DND-41 (cell line): ENCODE data around the gene DNAJA1.
A peak's percentile ranks its signal among the peaks of the same experiment; 100 is the strongest.
"Not testable (repeated sequence)": the region's sequence is repeated elsewhere in the genome, so short reads cannot be mapped to it uniquely, and the experiment has no call there.

Source experiments
- ATAC-seq: fragments of 200-7000 bp; cut with Tn5 transposase; 3 replicates; pipeline ENCODE4 v1.9.1; 2021; ENCODE audit warnings: low read depth; ENCODE audit not compliant: insufficient read depth
- DNase-seq: peaks from one replicate; pipeline ENCODE4 v3.0.0-alpha.2; 2020
- H2AFZ ChIP-seq: 2 replicates; pipeline ENCODE4 v1.6.0; 2012; ENCODE audit warnings: low read depth, low read length
- H3K27ac ChIP-seq: 2 replicates; pipeline ENCODE4 v1.5.1; 2012; ENCODE audit warnings: low read length, inconsistent platforms
- H3K27me3 ChIP-seq: fragments of 200-600 bp; sonication (generic); 2 replicates; pipeline ENCODE4 v1.6.0; 2012; ENCODE audit warnings: low read length, mild to moderate bottlenecking, inconsistent platforms; ENCODE audit not compliant: insufficient read depth, poor library complexity
- H3K36me3 ChIP-seq: 2 replicates; pipeline ENCODE4 v1.5.1; 2012; ENCODE audit warnings: low read length, inconsistent platforms; ENCODE audit not compliant: insufficient read depth
- H3K4me1 ChIP-seq: 2 replicates; pipeline ENCODE4 v1.5.1; 2012; ENCODE audit warnings: mild to moderate bottlenecking, low read length; ENCODE audit not compliant: insufficient read depth
- H3K4me2 ChIP-seq: 2 replicates; pipeline ENCODE4 v1.6.0; 2012; ENCODE audit warnings: mild to moderate bottlenecking, moderate library complexity, low read length, inconsistent platforms; ENCODE audit not compliant: insufficient read depth
- H3K4me3 ChIP-seq, 2 experiments: fragments of 200-600 bp in 1 of 2; shearing (Covaris generic) in 1 of 2; 2 replicates each; pipeline ENCODE4 v1.5.1; 2012 to 2016; ENCODE audit warnings: inconsistent platforms in 2 of 2, low read length in 2 of 2, mild to moderate bottlenecking in 2 of 2, low read depth in 1 of 2, moderate library complexity in 1 of 2
- H3K79me2 ChIP-seq: 2 replicates; pipeline ENCODE4 v1.6.0; 2012; ENCODE audit warnings: low read length, inconsistent platforms; ENCODE audit not compliant: insufficient read depth
- H3K9ac ChIP-seq: 2 replicates; pipeline ENCODE4 v1.6.0; 2012; ENCODE audit warnings: low read depth, mild to moderate bottlenecking, inconsistent platforms, low read length, moderate library complexity
- H3K9me3 ChIP-seq: 2 replicates; pipeline ENCODE4 v1.5.1; 2012; ENCODE audit warnings: low read length, moderate library complexity, mild to moderate bottlenecking, inconsistent platforms; ENCODE audit not compliant: insufficient read depth, severe bottlenecking
- H4K20me1 ChIP-seq: 2 replicates; pipeline ENCODE4 v1.6.0; 2012; ENCODE audit warnings: low read length; ENCODE audit not compliant: insufficient read depth
- EZH2 ChIP-seq: IDR thresholded peaks from 3 replicates; pipeline ENCODE4 v1.6.1; 2012; ENCODE audit warnings: borderline replicate concordance, low read depth, mild to moderate bottlenecking, moderate library complexity, low read length, inconsistent platforms; ENCODE audit not compliant: severe bottlenecking
- TF ChIP-seq, protein P1 (sequence below): IDR thresholded peaks from 2 replicates; pipeline ENCODE4 v1.5.1; 2012; ENCODE audit warnings: borderline replicate concordance, low read length, moderate library complexity, mild to moderate bottlenecking; ENCODE audit not compliant: poor library complexity, severe bottlenecking; ENCODE audit errors: extremely low read depth

DNAJA1 gene

DNA sequence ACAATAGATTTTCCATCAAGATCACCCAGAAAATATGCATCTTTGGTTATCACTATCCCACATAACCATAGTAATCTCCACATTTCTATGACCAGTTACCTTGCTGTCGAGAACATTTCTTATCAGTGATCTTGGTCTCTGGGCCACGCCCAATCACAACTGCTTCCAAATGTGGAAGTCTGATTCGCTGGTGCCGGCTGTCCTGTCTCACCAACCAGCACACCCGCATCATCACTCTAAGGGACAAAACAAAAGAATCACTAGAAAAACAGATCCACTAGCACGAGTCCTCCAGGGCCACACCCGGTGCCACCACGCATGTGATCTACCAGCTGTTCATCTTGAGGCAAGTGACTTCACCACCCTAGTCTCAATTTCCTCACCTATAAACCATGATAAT, 35.4 kb upstream of the DNAJA1 start:
- peaks cover 56% of the 10 kb centered on the region for H3K36me3 ChIP-seq
- H3K27me3 ChIP-seq, result no peaks in the 10 kb centered on the region
- H3K79me2 ChIP-seq, result peaks cover 29% of the 10 kb centered on the region
- DNase-seq, result no peak
- no peaks in the 10 kb centered on the region; the same call in 1 of the 2 replicates for H4K20me1 ChIP-seq
- no peak overlapping the region for H3K4me2 ChIP-seq
- no peak for TF ChIP-seq EZH2
- TF ChIP-seq, protein P1, sequence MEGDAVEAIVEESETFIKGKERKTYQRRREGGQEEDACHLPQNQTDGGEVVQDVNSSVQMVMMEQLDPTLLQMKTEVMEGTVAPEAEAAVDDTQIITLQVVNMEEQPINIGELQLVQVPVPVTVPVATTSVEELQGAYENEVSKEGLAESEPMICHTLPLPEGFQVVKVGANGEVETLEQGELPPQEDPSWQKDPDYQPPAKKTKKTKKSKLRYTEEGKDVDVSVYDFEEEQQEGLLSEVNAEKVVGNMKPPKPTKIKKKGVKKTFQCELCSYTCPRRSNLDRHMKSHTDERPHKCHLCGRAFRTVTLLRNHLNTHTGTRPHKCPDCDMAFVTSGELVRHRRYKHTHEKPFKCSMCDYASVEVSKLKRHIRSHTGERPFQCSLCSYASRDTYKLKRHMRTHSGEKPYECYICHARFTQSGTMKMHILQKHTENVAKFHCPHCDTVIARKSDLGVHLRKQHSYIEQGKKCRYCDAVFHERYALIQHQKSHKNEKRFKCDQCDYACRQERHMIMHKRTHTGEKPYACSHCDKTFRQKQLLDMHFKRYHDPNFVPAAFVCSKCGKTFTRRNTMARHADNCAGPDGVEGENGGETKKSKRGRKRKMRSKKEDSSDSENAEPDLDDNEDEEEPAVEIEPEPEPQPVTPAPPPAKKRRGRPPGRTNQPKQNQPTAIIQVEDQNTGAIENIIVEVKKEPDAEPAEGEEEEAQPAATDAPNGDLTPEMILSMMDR, result no peak
- H3K4me3 ChIP-seq, result no peak overlapping the region
- no peaks in the 10 kb centered on the region for H3K4me1 ChIP-seq
- H2AFZ ChIP-seq, result no peak overlapping the region
- ATAC-seq, result no peak
- no peak overlapping the region for H3K27ac ChIP-seq
- H3K9ac ChIP-seq, result no peak overlapping the region
- no peaks in the 10 kb centered on the region for H3K9me3 ChIP-seq

DNA sequence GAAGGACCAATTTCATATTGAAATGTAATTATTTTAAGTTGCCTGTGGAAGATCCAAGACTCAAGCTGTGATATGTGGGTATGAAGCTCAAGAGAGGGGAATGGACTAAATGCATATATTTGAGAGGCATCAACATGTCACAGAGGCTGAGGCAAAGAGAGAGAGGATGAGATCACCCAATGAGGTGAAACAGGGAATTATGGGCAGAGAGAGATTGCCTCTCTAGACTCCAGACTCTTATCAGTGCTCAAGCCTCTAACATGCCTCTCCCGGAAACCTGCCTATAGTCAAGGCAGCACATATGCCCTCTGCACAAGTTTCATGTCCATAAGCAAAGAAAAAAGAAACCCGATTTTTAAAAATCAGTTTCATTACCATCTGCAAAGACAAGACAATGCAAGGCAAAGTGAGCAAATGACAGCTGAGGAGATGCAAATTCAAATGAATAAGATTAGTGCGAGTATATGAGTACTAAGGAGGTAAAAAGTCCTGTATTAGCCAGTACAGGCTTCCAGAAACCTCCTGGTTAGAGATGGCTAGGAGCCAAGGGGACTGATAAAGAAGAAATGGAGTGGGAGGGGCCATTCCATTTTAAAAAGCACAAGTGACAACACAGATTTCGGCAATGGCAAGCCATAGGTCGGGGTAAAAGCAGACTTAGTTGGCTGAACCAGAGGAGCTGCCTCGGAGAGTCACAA, 33.0 kb upstream of the DNAJA1 start:
- H3K9me3 ChIP-seq, result no peaks in the 10 kb centered on the region
- DNase-seq (no peak), ATAC-seq (no peak)
- no peak overlapping the region for H2AFZ ChIP-seq
- no peaks in the 10 kb centered on the region; the same call in 1 of the 2 replicates for H4K20me1 ChIP-seq
- no peaks in the 10 kb centered on the region for H3K27me3 ChIP-seq
- H3K79me2 ChIP-seq, result peaks cover 48% of the 10 kb centered on the region
- no peak overlapping the region for H3K27ac ChIP-seq
- no peak overlapping the region for H3K9ac ChIP-seq
- TF ChIP-seq EZH2, result no peak
- TF ChIP-seq, protein P1, result no peak
- H3K4me2 ChIP-seq, result no peak overlapping the region
- no peaks in the 10 kb centered on the region for H3K4me1 ChIP-seq
- peaks cover 49% of the 10 kb centered on the region for H3K36me3 ChIP-seq
- H3K4me3 ChIP-seq, result no peak overlapping the region

DNA sequence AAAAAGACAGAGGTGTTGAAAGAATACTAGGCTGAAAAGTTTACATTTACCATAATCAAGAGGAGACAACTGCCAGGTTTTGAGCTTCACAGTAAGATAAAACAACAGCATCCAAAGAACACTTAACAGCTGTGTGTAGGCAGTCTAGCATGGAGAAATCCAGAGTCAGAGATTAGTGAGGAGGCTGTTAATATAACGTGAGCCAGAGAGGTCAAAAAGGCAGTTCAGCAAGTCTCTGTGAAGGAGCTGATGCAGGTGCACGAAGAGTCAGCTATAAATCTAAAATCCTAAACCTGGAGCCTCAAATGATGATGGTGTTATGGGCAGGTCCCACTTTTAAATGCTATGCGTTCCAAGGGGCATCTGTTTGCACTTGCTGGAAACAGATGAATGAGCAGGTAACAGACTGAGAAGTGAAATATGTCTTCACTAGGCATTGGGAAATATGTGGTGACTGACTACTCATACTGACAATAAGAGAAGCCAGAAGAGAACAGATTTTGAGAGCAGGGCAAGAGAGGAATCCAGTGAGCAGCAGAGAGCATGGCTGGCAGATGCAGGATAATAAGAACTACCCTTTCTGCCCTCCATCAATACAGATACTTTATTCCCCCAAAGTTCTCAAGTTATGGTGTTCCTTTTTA, 32.4 kb upstream of the DNAJA1 start:
- peaks cover 55% of the 10 kb centered on the region for H3K79me2 ChIP-seq
- DNase-seq, result no peak
- no peak for ATAC-seq
- H3K4me3 ChIP-seq, result no peak overlapping the region
- H3K4me1 ChIP-seq, result no peaks in the 10 kb centered on the region
- H4K20me1 ChIP-seq, result no peaks in the 10 kb centered on the region; the same call in 1 of the 2 replicates
- H3K9me3 ChIP-seq, result no peaks in the 10 kb centered on the region
- H3K27ac ChIP-seq, result no peak overlapping the region
- no peak overlapping the region for H2AFZ ChIP-seq
- no peaks in the 10 kb centered on the region for H3K27me3 ChIP-seq
- peaks cover 49% of the 10 kb centered on the region for H3K36me3 ChIP-seq
- H3K9ac ChIP-seq, result no peak overlapping the region
- H3K4me2 ChIP-seq, result no peak overlapping the region
- TF ChIP-seq, protein P1, result no peak
- TF ChIP-seq EZH2, result no peak

DNA sequence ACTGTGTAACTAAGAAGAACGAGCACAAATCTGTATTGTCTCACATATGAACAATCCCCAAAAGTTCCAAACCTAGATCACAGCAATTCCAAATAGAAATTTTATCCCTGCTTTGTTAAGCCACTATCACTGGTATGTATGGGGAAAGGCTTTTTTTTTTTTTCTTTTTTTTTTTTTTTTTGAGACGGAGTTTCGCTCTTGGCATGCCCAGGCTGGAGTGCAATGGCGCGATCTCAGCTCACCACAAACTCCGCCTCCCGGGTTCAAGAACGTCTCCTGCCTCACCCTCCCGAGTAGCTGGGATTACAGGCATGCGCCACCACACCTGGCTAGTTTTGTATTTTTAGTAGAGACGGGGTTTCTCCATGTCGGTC, 24.4 kb upstream of the DNAJA1 start:
- H4K20me1 ChIP-seq, H3K9me3 ChIP-seq, H3K27me3 ChIP-seq: not testable (repeated sequence)
- Histone ChIP-seq H3K36me3 (peaks cover 20% of the 10 kb centered on the region), H3K4me1 (peaks cover 22% of the 10 kb centered on the region), H3K79me2 (peaks cover 53% of the 10 kb centered on the region), H2AFZ (peak overlapping the region; percentile 86), H3K4me3 (peak overlapping the region; percentile 64 to 87; a peak in 3 of 4 replicates), H3K4me2 (peak overlapping the region; percentile 89), H3K27ac (peak overlapping the region; percentile 87; the same call in 1 of the 2 replicates), H3K9ac (peak overlapping the region; percentile 63)
- ATAC-seq (peak; percentile 18; the same call in 2 of the 3 replicates), DNase-seq (peak; percentile 64)

DNA sequence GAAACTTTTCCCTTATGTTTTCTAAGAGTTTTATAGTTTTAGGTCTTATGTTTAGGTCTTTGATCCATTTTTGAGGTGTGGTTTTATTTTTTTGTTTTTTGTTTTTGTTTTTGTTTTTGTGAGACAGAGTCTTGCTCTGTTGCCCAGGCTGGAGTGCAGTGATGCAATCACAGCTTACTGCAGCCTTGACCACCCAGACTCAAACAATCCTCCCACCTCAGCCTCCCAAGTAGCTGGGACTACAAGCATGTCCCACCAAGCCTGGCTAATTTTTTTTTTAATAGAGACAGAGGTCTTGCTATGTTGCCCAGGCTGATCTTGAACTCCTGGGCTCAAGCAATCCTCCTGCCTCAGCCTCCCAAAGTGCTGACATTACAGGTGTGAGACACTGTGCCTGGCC, 19.7 kb upstream of the DNAJA1 start:
- not testable (repeated sequence) for H3K27ac ChIP-seq, H3K4me2 ChIP-seq, H3K4me3 ChIP-seq, ATAC-seq, H2AFZ ChIP-seq, H3K36me3 ChIP-seq, H3K9me3 ChIP-seq, H4K20me1 ChIP-seq, H3K27me3 ChIP-seq, DNase-seq, H3K9ac ChIP-seq
- peaks cover 16% of the 10 kb centered on the region for H3K4me1 ChIP-seq
- H3K79me2 ChIP-seq, result peaks cover 10% of the 10 kb centered on the region
